ENCODE measurements around the gene UGT1A1.

Gene UGT1A1

DNA sequence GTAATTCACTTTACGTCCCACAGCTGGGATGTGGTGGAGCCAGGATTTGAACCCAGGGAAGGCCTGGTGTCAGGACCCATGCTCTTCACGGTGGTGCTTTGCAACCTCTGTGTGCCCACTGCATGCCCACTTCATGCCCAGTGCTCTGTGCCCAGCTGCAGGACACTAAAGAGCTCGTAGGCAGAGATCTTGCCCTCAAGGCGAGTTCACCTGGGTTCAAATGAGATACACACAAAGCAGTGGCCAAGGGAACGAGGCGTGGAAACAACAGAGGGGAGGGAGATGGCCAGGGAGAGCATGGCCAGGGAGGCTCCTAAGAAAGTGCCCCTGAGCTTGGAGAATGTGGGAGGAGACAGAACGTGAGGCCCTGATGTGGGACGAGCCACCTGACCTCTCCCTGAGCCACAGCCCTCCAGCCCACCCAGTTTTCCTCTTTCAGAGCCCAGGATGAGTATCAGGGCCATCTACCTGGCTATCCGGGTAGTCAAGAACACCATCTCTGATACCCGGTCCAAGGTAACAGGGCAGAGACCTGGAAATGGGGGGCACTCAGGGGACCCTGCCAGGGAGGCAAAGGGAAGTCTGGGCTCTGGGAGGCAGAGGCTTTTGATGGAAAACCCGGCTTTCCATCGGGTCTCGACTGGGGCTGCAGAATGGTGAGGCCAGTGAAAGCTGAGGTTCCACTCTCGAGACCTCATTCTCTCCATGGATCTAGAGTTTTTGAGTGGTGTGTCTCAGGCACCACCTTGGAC is 38.4 kb downstream of the UGT1A1 start:
- no peak for DNase-seq

DNA sequence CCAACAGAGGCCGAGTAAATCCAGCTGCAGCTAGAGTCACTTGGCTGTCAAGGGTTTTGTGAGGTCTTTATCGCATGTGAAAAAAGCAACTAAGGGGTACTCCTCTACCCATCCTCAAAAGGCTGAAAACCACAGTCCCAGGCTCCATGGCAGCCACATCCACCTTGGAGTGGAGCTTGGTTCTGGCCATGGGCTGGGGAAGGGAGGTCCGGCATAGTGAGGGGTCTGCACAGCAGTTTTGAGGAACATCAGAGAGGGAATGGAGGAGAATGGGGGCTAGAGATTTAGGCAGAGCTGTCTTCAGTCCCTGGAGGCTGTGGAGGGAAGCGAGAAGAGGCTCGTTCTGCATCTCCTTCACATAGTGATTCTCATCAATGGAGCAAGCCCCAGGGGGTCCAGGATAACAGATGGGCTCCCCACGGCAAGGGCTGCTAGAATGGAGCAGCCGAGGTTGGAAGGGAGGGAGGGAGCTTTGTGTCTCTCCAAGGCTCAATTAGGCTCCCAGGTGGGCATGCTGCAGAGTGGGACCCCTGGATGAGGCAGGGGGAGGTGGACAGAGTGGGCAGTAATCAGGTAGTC is 39.1 kb downstream of the UGT1A1 start:
- DNase-seq: no peak

DNA sequence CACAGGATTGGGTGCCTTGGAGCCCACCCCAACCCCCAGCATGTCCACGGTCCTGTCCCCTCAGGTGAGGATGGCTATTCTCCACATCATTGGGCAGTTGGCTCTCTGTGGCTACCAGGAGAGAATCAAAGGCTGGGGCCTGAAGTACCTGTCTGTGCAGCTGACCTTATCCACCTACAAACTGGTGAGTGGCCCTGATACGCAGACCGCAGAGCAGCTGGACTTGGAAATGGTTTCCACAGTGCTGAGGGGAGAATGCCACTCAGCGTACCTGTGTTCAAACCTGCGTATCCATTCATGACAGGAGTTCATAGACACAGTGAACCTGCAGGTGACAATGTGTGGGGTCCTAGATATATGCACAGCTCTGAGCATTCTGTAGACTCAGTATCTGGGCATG is 39.6 kb downstream of the UGT1A1 start:
- no peak for DNase-seq

DNA sequence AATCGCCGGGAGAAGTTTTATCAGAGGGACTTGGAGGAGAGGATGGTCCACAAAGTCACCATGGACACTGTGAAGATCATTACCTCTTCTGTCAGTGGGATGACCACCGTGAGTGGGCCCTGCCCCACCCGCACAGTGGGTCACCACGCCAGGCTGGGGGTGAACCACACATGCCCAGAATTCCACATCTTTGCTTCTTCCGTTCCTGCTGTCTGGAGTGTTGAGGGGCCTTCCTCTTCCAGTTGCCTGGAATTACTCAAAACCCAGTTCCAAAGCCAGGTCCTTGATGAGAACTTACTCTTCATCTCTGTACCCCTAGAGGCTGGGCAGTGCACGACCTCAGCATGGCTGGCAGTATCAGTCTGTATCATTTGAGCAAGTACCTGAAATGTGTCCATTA is 40.1 kb downstream of the UGT1A1 start:
- DNase-seq: no peak

DNA sequence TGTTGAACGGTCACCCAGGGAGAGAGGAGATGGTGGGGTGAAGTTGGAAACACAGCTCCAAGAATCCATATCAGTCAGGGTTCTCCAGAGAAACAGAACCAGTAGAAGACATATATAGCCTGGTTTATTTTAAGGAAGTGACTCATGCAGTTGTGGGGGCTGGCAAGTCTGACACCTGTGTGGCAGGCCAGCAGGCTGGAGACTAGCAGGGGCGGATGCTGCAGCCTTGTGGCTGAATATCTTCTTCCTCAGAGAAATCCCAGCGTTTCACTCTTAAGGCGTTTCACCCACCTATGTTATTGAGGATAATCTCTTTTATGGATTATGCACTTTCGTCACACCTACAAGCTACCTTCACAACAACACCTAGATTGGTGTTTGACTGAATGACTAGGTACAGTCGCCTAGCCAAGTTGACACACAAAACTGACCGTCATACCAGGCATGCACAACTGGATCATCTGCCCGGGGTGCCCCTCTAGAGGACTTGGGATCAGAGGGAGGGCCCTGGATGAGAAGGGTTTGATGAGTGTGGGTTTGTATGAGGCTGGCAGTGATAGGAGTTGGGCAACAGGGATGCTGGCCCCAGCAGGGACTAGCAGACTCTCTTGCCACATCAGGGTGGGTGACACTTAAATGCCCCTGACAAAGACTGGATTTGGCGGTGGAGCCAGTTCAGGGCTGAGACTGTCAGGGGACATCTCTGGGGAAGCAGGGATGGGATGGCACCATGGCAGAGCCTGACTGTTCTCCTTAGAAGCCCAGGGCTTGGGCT is 41.5 kb downstream of the UGT1A1 start:
- DNase-seq: no peak

DNA sequence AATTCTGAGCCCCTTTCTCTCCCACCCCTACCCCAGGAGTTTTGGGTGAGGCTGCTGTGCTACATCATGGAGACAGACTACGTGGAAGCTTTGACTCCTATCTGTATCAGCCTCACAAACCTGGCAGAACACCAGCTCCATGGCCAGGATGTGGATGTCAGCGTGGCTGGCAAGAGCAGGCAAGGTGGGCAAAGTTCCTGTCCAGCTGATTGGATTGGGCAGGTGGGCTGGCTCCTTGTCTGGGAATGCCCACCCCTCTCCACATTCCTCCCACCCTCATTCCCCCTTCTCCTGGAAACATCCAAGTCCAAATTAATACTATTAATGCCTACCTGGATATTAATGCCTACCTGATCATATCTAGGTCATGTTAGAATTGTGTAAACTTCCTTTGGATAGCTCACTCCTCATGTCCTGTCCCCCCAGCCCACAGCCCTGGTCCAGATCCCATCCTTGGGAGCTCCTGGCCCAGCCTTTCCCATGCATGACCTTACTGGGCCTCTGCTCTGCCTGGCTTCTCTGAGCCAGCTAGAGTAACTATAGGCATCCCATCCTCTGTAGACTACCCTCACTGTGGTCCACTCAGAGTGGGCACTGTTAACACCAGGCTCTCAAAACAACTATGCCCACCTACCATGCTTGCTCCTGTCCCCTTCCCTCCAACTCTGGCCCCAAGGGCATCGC is 42.2 kb downstream of the UGT1A1 start:
- no peak for DNase-seq

DNA sequence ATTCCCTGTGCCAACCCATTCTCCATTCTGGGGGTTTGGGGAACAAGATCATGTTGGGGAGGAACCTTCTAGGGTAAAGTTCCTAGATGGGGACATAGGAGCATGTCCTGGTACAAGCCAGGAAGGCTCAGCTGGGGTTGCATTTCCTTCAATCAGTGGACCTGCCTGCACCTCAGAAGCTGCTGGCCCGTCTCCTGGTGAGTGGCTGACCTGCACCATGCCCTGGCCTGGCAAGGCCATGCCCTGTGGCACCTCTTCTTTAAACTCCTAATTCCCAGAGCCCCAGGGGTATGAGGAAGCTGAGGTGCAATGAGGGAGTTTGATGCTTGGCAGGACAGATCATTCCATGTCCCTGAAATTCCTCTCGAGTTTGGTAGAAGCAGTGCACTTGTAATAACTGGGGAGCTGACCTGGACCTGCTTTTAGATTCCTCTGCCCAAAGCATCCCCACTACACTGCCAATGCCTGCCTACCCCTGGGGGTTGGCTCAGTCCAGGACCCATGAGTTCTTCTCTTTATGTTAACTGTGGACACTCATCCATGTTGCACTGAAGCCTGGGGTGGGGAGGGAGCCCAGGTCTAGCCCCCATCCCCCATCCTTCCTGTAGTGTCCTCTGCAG is 43.3 kb downstream of the UGT1A1 start:
- DNase-seq: no peak

DNA sequence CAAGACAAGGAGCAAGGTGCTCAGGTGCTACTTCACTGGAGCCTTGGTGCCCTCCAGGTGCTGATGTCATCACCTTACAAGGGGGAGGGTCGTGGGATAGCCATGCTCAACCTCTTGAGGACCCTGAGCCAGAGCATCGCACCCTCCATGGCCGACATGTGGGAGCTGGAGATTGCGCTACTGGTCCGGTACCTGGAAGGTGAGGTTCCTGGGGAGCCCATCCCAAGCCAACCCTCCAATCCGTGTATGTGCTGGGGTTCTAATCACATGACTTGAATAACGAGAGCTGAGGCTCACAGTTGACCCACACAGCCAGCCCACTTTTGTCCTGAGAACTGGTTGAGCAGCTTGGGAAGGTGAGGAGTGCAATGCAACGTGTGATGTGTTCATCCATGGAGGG is 43.9 kb downstream of the UGT1A1 start:
- DNase-seq: no peak

DNA sequence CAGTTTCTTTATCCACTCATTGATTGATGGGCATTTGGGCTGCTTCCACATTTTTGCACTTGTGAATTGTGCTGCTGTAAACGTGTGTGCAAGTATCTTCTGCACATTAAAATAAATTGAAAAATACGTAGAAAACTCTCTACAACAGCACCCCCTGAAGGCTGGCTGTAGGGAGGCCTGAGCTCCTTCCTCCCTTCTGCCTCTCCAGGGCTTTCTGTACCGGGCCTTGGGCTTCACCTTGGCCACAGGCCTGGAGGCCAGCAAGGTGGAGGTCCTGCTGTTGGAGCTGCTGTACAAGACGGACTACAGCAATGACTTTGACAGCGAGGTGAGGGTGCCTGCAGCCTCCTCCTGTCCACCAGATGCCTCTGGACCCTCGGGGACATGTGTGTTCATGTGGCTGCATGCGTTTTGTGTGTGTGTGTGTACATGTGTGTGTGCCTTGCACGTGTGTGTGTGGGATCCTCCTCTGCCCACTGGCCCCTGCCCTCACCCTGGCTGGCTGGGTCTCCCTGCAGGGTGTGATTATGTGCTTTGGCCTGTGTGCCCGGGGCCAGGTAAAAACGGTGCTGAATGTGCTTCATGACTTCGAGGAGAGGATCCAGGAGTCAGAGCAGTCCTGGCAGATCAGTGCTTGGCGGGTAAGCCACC is 47.3 kb downstream of the UGT1A1 start:
- no peak for DNase-seq

DNA sequence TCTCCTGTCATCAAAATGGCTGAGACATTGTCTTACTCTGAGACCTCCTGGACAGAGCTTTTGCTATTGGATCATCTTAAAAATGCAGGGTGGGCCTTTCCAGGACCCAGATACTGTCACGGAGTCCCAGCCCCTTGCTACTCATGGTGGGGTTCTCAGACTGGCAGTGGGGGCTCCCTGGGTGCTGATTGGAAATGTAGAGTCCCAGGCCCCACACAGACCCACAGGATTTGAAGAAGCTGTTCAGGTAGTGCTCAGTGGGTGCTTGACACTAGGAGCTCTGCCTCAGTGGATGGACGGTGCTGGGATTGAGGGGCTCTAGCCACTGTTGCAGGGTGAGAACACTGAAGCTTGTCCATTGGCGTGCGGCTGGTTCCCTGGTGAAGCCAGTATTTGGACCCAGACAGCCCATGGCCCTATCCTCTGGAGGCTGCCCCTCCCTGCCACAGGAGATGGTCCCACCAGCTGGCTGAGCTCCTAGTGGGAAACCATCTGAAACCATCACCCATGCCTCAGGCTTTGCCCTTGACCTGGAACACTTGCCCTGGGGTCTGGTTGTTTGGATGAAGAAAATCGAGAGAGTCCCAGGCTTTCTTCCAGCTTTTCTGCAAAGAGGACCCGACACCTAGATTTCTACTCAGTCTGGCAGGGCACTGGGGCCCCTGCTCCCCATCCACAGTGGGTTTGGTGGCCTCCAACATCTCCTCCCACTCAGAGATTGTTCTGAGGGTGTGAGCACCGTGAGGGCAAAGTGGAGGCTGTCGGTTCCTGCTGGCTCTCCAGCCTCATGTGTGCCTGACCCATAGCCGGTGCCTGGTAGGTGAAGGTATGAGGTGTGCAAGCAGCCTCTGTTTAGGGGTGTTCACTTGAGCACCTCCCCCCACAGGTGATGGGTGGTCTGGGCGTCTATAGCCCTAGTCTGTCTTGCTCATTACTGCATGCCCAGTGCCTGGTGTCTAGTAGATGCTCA is 48.2 kb downstream of the UGT1A1 start:
- DNase-seq: no peak

DNA sequence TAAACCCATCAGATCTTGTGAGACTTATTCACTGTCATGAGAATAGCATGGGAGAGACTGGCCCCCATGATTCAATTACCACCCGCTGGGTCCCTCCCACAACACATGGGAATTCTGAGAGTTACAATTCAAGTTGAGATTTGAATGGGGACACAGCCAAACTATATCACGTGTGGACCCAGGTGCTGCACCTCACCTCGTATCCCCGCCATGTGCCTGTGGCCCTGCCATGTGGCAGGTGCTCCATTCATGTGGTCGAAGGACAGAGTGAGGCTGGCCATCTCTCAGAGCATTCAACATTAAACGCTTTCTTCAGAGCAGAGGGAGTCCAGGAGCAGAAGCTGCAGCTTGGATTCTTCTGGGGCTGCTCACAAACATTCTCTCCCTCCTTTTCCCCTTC is 50.3 kb downstream of the UGT1A1 start:
- DNase-seq: no peak

DNA sequence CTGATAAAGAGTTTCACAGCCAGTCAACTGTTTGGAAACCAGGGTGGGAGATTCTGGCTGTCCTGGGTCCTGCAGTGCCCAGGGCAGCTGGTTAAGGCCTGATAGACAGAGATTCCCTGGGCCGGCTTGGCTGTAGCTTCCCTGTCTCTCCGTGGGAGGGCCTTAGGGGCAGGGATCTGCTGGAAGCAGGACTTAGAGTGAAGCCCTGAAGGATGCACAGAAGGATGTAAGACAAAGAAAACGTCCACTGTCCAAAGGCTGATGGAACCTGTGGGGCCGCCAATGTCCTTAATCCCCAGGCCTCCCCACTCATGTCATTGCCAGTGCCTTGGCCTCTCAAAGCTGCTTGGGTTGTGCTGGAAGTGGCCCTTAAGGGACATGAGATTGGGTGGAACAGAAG is 51.0 kb downstream of the UGT1A1 start:
- DNase-seq: no peak

DNA sequence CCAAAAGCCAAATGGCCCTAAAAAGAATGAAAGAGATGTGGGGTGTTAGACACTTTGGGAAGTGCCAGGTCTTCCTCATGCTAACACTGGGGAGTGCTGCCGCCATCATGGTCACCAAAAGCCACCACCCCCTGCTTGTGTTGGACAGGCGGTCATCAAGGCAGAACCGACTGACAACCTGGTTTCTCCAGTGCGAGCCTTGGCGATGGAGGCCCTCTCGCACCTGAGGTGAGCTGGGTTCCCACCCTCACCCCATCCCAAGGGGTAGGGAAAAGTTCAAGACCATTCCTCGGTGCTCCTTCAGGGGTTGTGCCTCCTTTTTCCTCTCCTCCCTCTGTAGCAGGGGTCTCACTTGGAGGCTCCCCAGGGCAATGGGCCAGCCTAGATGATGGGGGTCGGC is 51.7 kb downstream of the UGT1A1 start:
- no peak for DNase-seq

DNA sequence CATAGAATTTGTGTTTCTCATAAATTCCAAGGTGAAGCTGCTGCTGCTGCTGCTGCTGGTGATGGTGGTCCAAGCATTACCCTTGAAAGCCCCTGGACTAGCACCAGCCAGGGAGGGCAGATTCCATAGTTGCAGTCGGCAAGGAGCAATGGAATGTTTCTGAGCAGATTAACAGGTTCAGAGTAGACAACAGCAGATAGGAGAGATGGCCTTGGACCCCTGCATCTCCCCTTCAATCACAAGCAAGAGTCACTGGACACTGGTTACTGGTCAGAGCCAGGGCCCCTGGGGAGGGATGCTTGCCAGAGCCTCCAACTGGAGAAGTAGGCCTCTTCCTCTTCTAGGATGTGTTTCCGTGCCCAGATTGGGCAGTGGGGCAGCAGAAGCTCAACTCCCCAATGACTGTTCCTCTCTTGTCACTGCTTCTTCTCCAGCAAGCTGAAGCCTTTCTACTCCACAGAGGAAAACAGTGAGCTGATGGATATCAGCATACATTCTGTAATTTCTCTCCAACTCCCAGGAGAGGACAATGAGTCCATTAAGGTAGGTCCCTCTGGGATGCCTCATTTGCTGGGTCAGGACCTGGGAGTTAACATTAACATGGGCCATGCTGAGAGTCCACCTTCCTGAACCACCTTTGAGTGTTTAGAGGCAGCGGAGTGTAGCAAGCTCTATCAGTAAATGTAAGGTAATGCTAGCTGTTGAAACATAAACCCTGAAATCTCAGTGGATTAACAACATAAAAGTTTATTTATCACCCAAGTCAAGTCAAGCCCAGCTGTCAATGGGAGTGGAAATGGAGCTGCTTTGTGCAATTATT is 53.4 kb downstream of the UGT1A1 start:
- no peak for DNase-seq

DNA sequence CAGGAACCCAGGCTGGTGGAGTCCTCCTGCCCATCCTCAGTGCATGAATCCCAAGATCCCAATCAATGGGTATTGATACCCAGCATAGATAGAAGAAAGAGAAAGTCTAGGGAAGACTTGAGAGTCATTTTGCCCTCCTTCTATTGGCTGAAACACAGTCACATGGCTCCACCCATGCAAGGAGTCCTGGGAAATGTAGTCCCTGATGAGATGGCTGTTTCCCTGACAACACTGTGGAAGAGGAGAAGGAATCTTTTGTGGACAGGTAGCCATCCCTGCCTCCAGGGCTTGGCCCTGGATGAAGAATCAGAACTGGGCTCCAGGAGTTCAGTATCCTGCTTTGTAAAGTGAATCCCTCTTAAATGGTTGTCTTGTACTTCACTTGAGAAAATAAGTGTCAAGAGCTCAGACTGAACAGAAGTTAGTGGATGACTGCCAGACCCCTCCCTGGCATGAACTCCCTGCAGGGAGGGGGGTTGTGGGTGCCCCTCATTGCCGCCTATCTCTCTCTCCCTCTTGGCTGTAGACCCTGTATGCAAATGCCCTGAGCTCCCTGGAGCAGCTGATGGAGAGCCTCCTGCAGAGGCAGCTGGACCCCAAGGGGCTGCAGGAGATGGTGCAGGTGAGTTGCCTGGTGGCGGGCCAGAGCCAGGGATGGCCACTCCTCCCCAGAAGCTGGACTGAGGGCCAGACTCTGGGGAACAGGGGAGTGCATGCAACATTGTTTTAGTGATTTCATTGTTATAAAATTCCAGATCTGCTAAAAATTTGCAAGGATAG is 54.2 kb downstream of the UGT1A1 start:
- DNase-seq: no peak

DNA sequence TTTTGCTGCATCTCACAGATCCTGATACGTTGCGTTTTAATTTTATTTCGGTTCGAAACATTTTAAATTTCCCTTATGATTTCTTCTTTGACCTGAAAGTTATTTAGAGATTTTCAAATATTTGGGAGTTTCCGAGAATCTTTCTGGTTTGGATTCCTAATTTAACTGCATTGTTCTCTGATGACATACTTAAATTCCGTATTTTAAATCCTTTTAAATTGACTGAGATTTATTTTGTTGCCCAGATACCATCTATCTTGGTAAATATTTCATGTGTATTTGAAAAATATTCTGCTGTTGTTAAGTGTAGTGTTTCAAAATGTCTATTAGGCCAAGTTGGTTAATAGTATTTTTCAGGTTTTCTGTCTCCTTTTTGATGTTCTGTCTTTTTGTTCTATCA is 55.8 kb downstream of the UGT1A1 start:
- no peak for DNase-seq

DNA sequence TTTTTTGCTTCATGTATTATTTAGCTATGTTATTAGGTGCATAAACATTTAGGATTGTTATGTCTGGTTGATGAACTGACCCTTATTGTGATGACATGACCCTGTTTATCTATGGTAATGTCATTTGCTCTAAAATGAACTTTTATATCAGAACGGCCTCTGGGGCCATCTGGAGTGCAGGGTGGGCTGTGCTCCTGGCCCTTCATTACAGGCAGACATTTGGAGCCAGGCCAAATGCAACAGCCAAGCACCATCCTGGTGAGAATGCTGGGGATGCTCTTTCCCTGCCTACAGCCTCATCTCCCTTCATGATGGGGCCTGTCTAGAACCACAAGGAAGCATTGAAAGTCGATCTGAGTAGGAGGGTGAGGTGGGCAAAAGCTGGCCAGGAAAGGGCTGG is 56.3 kb downstream of the UGT1A1 start:
- no peak for DNase-seq

DNA sequence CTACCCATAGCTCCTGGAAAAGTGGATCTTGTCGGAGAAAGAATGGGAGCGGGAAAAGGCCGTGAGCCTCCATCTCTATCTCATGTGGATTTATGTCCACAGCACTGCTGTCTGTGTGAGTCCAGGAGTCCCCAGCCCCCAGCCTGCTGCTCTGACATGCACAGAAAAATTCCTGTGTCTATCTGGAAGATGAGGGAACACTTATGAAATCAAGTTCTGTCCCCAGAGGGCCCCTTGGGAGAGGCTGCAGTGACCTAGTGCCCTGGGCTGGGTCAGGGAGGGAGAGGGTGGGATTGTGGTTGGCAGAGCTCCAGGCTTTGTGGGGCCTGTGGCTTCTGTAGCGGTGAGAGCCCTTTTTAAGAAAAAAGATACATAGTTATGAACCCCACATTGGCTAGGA is 56.7 kb downstream of the UGT1A1 start:
- no peak for DNase-seq

DNA sequence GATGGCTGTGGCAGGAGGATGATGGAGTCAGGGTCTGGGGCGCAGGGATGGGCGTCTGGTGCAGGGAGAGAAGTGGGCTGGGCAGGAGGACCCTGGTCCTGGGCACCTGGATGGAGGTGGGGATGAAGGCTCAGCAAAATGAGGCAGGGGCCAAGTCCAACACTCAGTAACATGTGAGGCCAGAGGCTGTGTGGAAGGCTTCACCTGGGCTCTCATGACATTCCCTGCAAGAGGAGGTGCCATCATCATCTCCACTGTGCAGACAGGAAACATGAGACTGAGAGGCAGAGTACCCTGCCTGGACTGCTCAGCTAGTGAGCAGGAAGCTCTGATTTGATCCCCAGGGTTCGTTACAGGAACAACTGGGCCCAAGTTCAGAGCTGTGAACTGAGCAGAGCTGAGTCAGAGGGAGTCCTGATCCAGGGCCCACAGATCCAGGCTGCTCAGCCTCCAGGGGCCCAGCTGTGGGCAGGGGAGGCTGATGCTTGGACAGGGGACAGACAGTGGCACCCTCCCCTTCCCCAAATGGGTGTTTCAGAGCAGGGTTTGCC is 57.4 kb downstream of the UGT1A1 start:
- DNase-seq: no peak
